Stimulated activated CD4-positive, alpha-beta T cell treated with anti-CD3 and anti-CD28 coated beads, Interleukin-4, amount 100 ng/mL, for 4 hours (primary cell): ENCODE measurements around the gene PHRF1.

Experiments
- DNase-seq, 2 experiments: peaks; one replicate each; pipeline ENCODE4 v3.0.0-alpha.2; 2020

Gene PHRF1

GRCh38 chr11:598005-598680 lies 21.9 kb downstream of the PHRF1 start:
- no peak for DNase-seq

- no peak for DNase-seq
Observed at GRCh38 chr11:601573-602245, 25.4 kb downstream of the PHRF1 start.

GRCh38 chr11:603154-603553 lies 26.9 kb downstream of the PHRF1 start:
- no peak for DNase-seq

GRCh38 chr11:605286-606129 lies 29.2 kb downstream of the PHRF1 start:
- no peak for DNase-seq

- no peak for DNase-seq
Observed at GRCh38 chr11:606245-606644, 30.0 kb downstream of the PHRF1 start.

GRCh38 chr11:607020-607780 lies 30.9 kb downstream of the PHRF1 start:
- no peak for DNase-seq

- no peak for DNase-seq
Observed at GRCh38 chr11:607971-608659, 31.8 kb downstream of the PHRF1 start.

- DNase-seq = no peak
Observed at GRCh38 chr11:608791-609251, 32.6 kb downstream of the PHRF1 start.

- DNase-seq = no peak
Observed at GRCh38 chr11:609341-609811, 33.1 kb downstream of the PHRF1 start.

- no peak for DNase-seq
Observed at GRCh38 chr11:610146-610801, 34.0 kb downstream of the PHRF1 start.

- no peak for DNase-seq
Observed at GRCh38 chr11:611001-611996, 35.0 kb downstream of the PHRF1 start.

- no peak for DNase-seq
Observed at GRCh38 chr11:612201-612960, 36.1 kb downstream of the PHRF1 start.

GRCh38 chr11:612961-613300 lies 36.7 kb downstream of the PHRF1 start:
- DNase-seq = no peak

- DNase-seq = peak; percentile 78
Observed at GRCh38 chr11:613369-613968, 37.2 kb downstream of the PHRF1 start.

GRCh38 chr11:614021-614622 lies 37.9 kb downstream of the PHRF1 start:
- no peak for DNase-seq

GRCh38 chr11:614623-615503 lies 38.6 kb downstream of the PHRF1 start:
- DNase-seq = no peak

- peak; percentile 79 to 81 for DNase-seq
Observed at GRCh38 chr11:615504-616319, 39.4 kb downstream of the PHRF1 start, which contains the start of gene IRF7. IRF7 (minus strand) TSS chr11:615950; CDS start chr11:615364, 586 bp downstream.
